HCEC 1CT (cell line): ENCODE measurements around the gene RNF150.

Experiments used
- DNase-seq: peaks from one replicate; pipeline ENCODE4 v3.0.0-alpha.2; 2017

RNF150 gene

DNA sequence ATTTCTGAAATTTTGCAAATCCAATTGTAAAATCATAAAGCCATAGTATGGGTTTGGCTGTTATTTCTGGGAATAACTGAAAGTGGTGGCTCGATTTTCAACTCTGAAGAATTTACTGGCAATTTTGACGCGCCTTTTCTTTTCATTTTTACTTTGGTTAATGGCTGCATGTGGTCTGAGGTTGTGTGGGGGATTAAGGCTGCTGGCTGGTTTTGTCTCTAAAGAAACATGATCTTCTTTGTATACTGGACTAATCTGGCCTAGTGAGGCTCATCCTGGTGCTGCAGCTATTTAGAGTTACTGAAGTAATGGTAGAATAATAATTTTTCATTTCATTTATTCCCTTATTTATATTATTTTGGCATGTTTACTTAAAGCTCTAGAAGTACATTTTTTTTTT is 164.0 kb downstream of the RNF150 start:
- no peak for DNase-seq

DNA sequence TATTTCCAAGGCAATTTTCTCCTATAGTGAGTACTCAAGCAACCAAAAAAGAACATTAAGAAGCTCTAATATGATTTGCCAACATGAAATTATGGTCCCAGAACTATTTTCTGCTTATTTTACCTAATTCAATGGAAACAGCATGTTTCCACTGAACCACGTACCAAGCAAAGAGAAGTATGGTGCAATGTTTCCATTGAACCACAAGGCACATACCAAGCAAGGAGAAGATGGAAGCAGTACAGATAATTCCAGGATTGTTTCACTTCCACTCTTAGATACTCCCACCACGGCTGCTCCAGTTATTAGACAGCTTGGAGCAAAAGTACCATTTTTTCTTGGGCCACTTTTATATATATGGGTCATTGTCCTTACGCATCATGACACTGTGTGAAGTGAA is 164.9 kb downstream of the RNF150 start:
- DNase-seq, result no peak

DNA sequence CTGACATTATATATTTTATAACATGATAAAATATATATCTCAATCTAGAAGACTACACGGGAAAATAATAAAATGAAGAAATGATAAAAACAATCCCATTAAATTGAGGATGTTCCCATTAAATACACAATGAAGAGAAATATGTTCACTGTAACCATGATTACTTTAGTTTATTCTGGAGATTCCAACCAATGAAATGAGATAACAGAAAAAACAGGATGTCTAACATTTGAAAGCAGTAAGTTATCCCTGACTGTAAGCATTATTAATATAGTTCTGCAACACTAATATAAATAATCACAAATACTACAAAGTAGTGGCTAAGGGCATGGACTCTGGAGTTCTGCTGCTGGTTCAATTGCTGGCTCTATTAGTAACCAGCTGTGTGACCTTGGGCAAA is 169.4 kb downstream of the RNF150 start:
- no peak for DNase-seq

DNA sequence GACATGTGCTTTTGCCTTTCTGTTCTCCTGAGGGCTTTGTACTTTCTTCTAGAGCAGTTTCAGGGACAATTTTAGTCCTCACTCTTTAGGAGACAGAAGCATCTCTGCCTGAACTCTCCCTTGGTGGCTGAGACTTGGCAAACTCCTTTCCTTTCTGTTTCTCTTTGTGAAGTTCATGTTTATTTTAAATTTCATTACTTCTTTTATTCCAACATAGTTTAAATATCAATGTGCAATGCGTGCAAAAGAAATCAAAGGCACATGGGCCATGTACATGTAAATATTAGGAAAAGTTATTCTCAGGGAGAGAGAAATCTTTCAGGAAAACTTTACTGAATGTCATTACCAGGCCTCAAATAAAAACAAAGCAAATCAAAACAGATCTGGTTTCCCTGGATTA is 177.6 kb downstream of the RNF150 start:
- no peak for DNase-seq

DNA sequence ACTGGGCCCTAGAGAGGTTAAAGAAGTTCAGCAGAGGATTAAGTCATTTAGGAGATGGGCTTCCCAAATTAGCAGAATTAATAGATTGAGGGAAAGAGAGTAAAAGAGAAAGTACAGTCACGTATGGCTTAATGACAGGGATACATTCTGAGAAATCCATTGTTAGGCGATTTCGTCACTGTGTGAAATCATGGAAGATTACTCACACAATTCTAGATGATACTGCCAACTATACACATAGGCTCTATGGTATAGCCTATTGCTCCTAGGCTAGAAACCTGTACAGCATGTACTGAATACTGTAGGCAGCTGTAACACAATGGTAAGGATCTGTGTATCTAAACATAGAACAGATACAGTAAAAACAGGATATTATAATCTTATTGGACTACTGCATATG is 180.6 kb downstream of the RNF150 start:
- peak; percentile 32 for DNase-seq

DNA sequence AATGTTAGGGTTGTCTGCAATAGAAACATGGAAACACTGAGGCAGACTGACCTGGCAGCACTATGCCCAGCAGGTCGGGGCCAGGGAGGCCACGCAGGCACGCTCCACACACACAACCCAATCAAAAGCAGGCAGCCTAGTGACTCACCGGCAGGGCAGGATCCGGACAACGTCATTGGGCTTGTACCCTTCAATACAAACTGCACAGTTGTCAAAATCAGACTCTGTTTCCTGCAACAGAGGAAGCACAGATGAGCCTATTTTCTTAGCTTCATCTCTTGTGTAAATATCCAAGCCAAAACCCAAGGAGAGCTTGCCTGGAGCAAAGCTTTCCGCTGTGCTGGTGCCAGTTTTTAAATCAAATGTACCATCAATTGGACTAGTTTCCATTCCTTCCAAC is 185.8 kb downstream of the RNF150 start:
- no peak for DNase-seq

DNA sequence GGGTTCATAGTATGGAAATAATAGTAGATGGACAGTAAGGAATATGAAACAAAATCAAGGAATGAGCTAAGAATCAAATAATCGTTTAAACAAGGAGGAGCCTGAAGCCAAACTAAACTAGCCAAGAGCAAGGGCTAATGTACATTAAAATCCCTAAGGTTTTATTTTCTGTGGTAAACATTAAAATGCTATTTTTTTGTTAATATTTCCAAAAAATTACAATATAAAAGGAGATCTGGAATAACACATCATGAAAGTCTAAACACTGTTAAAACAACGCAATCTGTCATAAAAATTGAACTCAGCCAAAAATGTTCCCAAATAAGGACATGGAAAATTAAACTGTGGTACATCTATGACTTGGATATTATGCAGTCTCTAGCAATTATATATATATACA is 188.2 kb downstream of the RNF150 start:
- no peak for DNase-seq

DNA sequence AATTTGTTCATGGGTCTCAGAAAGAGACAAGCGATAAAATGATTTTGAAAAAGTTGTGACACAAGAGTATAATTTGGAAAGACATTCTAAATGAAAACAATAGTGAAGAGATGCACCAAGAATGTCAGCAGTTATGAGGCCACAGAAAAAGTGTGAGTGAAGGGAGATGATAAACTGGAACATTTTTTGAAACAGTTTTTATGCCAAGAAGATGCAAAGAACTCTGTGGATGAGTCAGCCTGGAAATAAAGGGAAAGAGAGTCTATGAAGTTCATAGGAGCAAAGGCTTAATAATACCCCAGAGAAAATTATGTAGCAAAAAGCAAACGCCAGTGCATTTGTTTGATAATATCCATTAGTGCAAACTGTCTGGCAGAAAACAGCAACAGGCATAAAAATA is 188.7 kb downstream of the RNF150 start:
- DNase-seq, result peak; percentile 14

DNA sequence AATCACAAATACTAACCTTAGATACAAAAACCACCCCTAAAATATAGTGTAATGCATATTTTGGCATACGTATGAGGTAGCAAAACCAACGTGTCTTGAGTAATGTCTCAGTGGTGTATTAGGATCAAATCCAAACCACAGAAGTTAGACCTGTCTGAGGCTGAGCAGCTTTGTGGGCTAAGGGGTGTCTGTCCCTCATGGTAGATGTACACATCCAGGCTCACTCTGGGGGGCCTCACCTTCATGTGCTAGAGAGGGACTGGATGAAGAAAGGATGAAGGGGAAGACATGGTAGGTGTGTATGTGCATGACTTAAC is 189.1 kb downstream of the RNF150 start:
- DNase-seq, result peak; percentile 15

DNA sequence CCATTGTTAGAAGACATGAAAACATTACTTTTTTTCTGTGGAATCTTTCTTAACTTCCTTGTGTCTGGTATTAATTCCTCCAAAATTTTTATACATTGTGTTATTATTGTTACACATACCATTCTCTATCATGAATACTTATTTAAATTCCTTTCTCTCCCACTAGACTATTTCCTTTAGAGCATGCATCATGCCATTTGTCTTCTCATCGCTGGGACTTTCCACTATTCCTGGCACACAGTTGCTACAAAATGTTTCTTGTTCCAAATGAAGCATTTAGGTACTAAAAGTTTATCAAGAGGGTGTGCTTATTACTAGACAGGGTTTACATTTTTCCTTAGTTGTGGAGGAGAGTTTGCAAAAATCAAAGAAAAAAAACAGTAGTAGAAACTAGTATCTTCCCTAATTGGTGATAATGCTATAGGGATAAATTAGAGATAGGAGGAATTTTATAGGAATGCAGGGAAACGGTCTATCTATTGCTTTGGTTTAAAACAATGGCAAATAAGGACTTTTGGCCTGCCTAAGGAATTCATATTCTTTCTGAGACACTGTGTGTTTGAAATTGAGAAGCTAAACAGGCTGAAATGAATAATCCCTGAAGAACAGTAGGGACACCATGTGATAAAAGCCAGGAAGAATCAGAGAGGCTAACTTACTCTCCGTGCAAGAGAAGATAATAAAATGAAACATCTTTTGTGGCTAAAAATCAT is 189.6 kb downstream of the RNF150 start:
- DNase-seq, result peak; percentile 17

DNA sequence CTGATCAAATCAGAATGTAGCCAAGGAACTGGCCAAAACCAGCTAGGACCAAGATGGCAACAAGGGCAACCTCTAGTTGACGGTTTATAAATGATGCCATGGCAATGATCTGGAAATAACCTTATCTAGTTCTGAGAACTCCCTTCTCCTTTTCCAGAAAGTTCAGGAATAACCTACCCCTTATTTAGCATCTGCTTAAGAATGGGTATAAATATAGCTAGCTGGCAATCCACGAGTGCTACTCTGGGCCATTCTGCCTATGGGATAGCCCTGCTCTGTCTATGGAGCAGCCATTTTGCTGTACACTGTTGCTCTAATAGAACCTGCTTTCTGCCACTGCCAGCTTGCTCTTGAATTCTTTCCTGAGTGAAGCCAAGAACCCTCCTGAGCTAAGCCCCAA is 192.7 kb downstream of the RNF150 start:
- DNase-seq, result no peak

DNA sequence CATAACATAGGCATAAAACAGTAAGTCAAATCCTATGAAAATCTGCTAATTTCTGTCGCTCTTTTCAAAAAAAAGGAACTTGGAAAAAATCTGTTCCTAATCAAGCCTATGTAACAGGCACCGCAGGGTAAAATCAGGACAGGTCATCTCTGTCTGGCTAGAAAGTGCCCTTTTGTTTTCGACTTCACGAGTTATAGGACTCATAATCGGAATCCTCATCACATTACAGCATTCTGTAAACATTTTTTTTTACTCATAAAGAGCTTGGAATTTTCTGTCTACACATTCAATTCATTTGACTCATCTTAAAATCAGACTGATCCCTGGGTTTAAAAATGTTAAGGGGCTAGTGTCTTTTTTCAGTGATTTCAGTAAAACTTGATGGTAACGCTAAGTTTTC is 195.4 kb downstream of the RNF150 start:
- peak; percentile 81 for DNase-seq

DNA sequence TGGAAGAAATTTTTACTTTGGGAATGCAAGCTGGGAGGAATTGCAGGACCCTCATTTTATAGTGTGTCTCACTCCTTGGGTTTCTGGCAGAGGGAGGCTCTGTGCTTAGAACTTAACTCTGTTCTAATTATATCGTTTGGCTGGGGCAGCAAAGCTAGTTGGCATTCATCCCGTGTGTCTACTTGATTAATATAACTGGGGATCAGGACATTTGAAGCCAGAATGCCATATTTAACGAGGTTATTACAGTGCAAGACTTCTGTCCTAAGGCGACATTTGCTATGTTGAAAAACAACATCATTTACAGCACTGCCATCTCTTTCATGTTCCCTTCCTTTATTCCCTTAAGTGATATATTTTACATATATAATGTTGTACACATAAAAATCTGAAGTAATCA is 198.0 kb downstream of the RNF150 start:
- DNase-seq, result no peak

DNA sequence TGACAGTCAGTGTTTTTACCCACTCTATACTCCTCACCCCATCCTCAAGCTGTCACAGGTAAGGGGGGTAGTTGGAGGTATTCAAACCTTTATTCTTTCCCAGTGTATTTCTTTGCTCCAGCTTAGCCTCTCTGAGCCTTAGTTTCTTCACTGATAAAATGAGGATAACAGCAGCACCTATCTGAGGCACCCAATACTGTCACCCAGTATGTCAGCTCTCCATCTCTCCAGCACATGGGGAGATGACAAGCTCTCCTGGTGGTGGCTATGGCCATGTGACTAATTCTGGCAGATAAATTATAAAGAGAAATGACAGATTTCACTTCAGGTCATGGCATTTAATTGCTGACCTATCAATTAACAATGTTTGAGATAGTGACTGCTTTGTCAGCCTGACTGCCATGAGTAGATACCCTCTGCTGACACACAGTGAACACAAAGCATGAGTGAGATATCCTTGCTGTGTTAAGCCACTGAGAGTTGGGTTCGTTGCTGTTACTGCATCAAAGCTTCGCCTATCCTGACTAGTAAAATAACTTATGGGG is 200.7 kb downstream of the RNF150 start:
- no peak for DNase-seq

DNA sequence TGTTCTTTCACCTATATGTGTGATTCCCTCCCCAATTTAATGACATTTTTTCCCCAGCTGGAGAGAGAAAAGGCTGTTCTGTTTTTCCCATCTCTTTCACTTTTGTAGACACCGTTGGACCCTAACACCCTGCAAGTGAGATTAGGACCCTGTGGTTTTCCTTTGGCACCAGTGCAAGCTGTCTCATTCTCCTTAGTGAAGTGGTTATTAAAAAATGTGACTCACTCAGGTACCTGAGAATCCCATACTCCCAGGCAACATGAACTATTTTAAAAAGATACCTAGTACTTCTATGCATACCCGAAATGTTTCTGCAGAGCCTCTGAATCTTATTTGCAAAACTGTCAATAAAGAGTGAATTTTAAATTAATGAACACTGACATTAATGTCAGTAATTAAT is 201.4 kb downstream of the RNF150 start:
- DNase-seq, result no peak

DNA sequence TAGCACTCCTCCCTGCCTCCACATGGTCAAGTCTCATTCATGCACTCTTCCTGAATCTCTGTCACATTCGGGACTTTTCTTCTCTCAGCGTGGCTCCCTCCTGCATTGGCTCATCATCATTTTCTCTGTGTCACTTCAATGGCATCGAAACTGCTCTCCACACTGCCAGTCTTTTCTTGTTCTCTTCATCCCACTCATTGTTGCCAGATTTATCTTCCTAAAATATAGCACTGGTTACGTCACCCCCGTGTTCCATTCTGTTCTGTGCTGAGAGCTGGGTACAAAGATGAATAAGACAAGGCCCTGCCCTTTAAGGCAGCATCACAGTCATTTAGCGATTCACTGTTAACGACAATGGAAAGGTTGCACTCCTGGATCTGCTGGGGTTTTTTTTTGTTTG is 202.7 kb downstream of the RNF150 start:
- no peak for DNase-seq

DNA sequence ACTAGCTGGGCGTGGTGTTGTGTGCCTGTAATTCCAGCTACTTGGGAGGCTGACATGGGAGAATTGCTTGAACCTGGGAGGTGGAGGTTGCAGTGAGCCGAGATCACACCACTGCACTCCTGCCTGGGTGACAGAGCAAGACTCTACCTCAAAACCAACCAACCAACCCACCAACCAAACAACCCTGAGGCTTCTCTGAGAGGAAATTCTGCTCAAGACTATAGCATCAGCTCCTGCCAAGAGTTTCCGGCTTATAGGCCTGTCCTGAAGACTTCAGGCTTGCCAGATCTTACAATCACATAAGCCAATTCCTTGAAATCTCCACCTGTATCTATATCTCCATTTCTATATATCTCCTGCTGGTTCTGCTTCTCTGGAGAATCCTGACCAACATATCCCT is 203.3 kb downstream of the RNF150 start:
- no peak for DNase-seq

DNA sequence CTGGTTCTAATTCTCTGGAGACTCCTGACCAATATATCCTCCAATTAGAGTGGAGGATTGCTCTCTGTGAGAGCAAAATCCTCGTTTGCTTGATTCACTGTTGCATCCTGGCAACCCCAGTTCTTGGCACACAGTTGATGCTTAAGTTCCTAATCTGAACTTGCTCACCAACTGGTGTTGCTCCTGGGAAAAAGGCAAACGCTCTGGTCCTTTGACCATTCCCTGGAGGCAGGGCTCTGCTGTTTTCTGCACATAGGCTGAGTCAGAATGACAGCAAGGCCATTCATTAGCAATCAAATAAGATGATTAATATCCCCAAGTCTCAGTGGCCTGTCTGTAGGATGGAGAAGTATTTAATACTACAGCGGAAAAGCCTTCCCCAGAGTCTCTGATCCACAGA is 204.4 kb downstream of the RNF150 start:
- DNase-seq, result no peak

DNA sequence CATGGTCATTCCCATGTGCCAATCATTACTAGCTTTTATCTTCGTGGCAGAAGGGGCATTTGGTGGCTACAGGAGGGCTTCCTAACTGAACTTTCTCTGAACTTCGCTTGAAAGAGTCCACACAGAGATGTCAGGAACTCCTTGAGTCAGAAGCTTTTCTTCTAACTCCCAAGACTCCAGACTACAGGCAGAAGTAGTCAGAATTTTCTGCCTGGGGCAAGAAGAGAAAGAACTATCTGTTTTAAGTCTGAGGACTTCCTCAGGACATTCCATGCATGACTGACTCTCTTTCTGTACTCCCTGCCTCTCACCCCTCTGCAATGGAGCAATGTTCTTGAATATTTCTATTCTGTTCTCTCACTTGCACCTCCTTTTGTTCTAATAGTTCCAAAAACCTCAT is 206.6 kb downstream of the RNF150 start:
- DNase-seq, result no peak

DNA sequence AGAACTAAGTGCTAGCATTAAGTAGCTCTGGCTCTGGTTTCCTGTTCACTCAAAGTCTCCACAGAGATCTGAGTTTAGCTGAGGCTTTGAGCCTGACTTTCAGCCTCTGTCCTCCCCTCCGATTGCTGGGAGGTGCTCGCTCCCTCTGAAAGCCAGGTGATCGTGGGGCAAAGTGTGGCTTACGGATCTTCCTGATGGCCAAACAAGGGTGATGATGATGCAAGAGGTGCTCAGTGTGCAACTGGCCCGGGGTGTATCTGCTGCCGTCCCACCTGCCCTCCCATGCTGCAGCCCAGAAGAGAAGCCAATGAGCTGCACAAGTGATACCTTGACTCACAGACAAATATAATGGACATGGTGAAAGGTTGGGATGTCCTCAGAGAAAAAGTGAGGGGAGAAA is 207.9 kb downstream of the RNF150 start:
- no peak for DNase-seq

DNA sequence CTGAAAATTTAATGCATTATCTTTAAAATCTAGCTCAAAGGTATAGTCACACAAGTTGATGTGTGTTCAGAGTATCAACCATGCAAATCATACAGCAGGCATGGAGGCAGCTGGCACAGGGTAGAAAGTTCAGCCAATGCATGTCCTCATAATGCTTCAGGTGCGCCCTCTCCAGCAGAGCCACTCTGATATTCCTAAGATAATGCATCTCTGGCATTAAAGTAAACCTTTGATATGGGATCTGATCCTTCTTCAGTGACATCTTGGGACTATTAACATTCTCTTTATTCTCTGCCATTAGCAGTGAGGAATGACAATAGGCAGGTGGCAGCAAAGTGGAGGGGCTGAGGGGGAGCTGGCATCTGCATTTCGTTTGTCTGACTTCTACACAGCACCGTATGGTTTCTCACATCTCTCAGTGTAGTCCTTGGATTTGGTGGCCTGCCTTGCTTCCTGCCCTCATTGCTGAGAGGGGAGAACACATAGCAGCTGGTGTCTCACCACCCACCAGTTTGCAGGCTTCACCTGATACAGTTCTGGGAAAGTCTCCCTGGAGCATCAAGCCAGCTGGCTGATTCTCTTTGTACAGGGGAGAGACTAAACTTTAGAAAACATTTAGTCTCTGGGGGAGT is 208.4 kb downstream of the RNF150 start:
- no peak for DNase-seq

DNA sequence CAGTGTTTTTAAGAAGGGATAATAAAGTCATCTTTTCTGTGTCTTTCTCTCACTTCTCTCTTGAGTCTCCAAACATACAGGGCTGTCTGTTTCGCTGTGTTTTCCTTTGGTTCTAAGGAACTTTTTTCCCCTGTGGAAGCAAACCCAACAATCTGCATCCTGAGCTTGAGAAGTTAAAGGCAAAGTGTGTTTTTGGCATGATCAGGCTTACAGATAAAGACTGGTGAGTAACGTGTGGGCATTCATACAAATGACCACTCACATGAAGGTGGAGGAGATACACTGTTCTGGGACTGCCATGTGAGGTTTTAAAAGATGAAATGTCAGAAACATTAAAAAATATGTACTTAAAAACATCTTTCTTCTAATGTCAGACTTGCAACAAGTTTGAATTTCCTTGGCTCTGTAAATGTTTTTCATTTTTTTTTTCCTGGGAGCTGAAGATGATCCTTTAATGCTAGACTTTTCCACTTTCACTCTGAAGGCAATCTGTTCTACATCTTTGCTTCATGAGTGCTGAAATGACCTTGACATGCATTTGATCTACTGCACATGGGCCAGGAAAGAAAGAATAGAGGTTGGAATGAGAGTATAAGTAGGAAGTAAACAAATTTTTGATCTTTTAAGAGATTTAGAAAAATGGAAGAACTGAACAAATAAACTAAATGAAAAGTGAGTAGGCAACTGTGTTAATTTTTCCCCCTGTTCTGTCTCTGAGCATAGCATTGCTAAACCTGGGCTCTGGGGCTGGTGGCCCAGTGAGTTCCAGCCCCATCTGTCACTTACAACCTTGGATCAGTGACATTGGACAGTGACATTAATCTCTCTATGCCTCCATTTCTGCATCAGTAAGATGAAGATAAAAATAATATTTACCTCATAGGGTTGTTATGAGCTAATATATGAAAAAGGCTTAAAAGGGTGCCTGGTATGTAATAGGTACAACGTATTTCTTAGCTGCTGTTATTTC is 226.0 kb downstream of the RNF150 start:
- no peak for DNase-seq

DNA sequence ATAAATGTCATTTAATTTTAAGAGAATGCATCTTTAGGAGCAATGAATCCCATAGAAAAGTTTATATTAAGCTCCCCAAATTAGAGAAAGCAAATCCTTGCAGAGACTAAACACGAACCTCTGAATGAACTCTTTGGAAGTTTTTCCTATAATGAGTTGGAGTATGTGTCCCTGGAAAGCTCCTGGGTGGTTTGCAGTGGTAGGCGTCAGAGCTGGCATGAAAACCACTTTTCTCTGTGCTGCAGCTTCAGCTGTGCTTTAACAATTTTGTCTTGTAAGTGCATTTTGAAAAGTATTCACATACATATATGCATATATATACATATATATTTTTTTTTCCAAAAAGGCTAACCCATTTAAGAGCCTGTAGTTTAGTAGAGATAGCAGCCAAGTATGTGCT is 228.4 kb downstream of the RNF150 start:
- DNase-seq, result no peak
